ENCODE data around the gene FREM3.

DNA sequence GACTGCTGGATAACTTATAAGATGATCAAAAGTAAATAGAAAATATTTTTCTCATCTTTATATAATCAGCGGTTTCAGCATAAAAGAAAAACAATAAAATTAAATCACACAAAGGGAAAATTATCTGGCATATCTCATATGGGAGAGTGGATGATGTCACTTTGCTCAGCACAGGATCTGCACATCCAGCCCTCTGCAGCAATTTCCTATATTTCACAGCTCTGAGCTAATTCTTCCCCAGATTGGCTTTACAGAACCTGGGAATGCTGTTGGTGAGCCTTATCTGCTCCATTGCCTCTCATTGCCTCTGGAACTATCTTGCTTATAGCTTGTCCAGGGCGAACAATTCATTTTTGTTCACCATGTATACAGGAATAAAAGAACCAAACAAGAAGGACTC is 21.0 kb downstream of the FREM3 start:
- TF ChIP-seq ZNF274 (IDR thresholded peaks at IDR 0.05; ENCODE audit: low read depth, low read length), result no peak
- no peak for TF ChIP-seq YY1 (IDR thresholded peaks at IDR 0.05; ENCODE audit: insufficient read depth, insufficient read length)
